Measurements from ENCODE around the gene APOL4.
"Not testable (repeated sequence)": the region's sequence is repeated elsewhere in the genome, so short reads cannot be mapped to it uniquely, and the experiment has no call there.

- not testable (repeated sequence) for TF ChIP-seq EP300, CTCF, POLR2A, POLR2AphosphoS5 (IDR thresholded peaks at IDR 0.05)
These were observed 48.8 kb downstream of the APOL4 start for GRCh38 chr22:36152821-36153220.

Measured in sigmoid colon (tissue), 4 donors.